SU-DHL-6 (cell line): ENCODE results near the gene RBP5.

Experiments
- H2AFZ ChIP-seq: fragments of 200-600 bp; sonication (generic); 2 replicates; pipeline ENCODE4 v1.6.1; 2014; ENCODE audit warnings: low read depth, mild to moderate bottlenecking, moderate library complexity, mixed read lengths, antibody characterized with exemption, low read length; ENCODE audit not compliant: severe bottlenecking
- H3F3A ChIP-seq: fragments of 200-600 bp; shearing (Covaris generic); 2 replicates; pipeline ENCODE4 v1.6.0; 2016; ENCODE audit warnings: antibody characterized with exemption, mild to moderate bottlenecking; ENCODE audit not compliant: insufficient read depth
- H3K27ac ChIP-seq: fragments of 200-600 bp; sonication (generic); 2 replicates; pipeline ENCODE4 v1.5.1; 2016; ENCODE audit warnings: low read depth, mild to moderate bottlenecking, low read length, moderate library complexity, mixed read lengths
- H3K27me3 ChIP-seq: fragments of 200-600 bp; sonication (generic), shearing (Covaris generic); 2 replicates; pipeline ENCODE4 v1.6.0; 2014; ENCODE audit warnings: mild to moderate bottlenecking, low read length
- H3K36me3 ChIP-seq: fragments of 200-600 bp; sonication (generic); 2 replicates; pipeline ENCODE4 v1.6.1; 2014; ENCODE audit warnings: mild to moderate bottlenecking, low read length, mixed read lengths
- H3K4me2 ChIP-seq: fragments of 300-600, 200-600 bp; shearing (Covaris generic), sonication (generic); 2 replicates; pipeline ENCODE4 v1.6.0; 2014; ENCODE audit warnings: low read length, low read depth, mild to moderate bottlenecking; ENCODE audit not compliant: poor library complexity, severe bottlenecking
- H3K4me3 ChIP-seq: fragments of 200-600 bp; sonication (generic); 2 replicates; pipeline ENCODE4 v1.5.1; 2014; ENCODE audit warnings: antibody characterized with exemption, low read length, mild to moderate bottlenecking, mixed read lengths; ENCODE audit not compliant: insufficient read depth, poor library complexity, severe bottlenecking
- H3K79me2 ChIP-seq: fragments of 200-600 bp; sonication (generic); 2 replicates; pipeline ENCODE4 v1.6.1; 2014; ENCODE audit warnings: mild to moderate bottlenecking, low read length, moderate library complexity; ENCODE audit not compliant: insufficient read depth
- H3K9ac ChIP-seq: fragments of 200-600 bp; sonication (generic); 2 replicates; pipeline ENCODE4 v1.7.0; 2014; ENCODE audit warnings: mild to moderate bottlenecking, low read length
- H3K9me2 ChIP-seq: fragments of 200-600 bp; sonication (generic); replicated peaks from 2 replicates; pipeline ENCODE4 v1.6.1; 2014; ENCODE audit warnings: low read length; ENCODE audit not compliant: insufficient read depth
- H3K9me3 ChIP-seq: fragments of 200-600 bp; sonication (generic); 2 replicates; pipeline ENCODE4 v1.6.1; 2014; ENCODE audit warnings: low read length, mixed read lengths; ENCODE audit not compliant: insufficient read depth
- H4K20me1 ChIP-seq: fragments of 200-600 bp; sonication (generic); 2 replicates; pipeline ENCODE4 v1.6.1; 2014; ENCODE audit warnings: low read depth, mild to moderate bottlenecking, antibody characterized with exemption, low read length, moderate library complexity, mixed read lengths
- CTCF ChIP-seq: fragments of 200-600 bp; sonication (generic); IDR thresholded peaks from one replicate; pipeline ENCODE4 v1.5.1; 2017; ENCODE audit warnings: antibody characterized with exemption, mild to moderate bottlenecking, low read length, moderate library complexity; ENCODE audit not compliant: insufficient read depth, poor library complexity, severe bottlenecking
- EZH2phosphoT487 ChIP-seq: fragments of 200-600 bp; sonication (generic), shearing (Covaris generic); conservative IDR thresholded peaks from 2 replicates; pipeline ENCODE4 v1.6.1; 2018; ENCODE audit warnings: mild to moderate bottlenecking, antibody characterized with exemption, low read length, moderate library complexity, mixed read lengths

Gene RBP5

GRCh38 chr12:7075939-7076338, 52.8 kb downstream of the RBP5 start:
- Histone ChIP-seq H3K9me2 (no peaks in the 10 kb centered on the region), H3K79me2 (no peaks in the 10 kb centered on the region), H3K27ac (no peak overlapping the region), H3K27me3 (no peaks in the 10 kb centered on the region), H4K20me1 (no peaks in the 10 kb centered on the region), H3F3A (no peaks in the 10 kb centered on the region), H3K9ac (no peak overlapping the region), H3K4me3 (no peak overlapping the region), H2AFZ (no peak overlapping the region), H3K4me2 (no peak overlapping the region), H3K36me3 (no peaks in the 10 kb centered on the region), H3K9me3 (no peaks in the 10 kb centered on the region)
- TF ChIP-seq EZH2phosphoT487: no peak
- TF ChIP-seq CTCF: no peak

GRCh38 chr12:7075518-7075917, 53.2 kb downstream of the RBP5 start:
- no peaks in the 10 kb centered on the region for H3K9me2 ChIP-seq
- no peaks in the 10 kb centered on the region for H4K20me1 ChIP-seq
- no peak overlapping the region for H3K9ac ChIP-seq
- no peak overlapping the region for H2AFZ ChIP-seq
- H3K27me3 ChIP-seq: no peaks in the 10 kb centered on the region
- H3K4me2 ChIP-seq: no peak overlapping the region
- no peak for TF ChIP-seq CTCF
- TF ChIP-seq EZH2phosphoT487: no peak
- H3F3A ChIP-seq: no peaks in the 10 kb centered on the region
- no peaks in the 10 kb centered on the region for H3K9me3 ChIP-seq
- H3K36me3 ChIP-seq: no peaks in the 10 kb centered on the region
- no peaks in the 10 kb centered on the region for H3K79me2 ChIP-seq
- H3K27ac ChIP-seq: no peak overlapping the region
- H3K4me3 ChIP-seq: no peak overlapping the region

- TF ChIP-seq EZH2phosphoT487 (no peak), CTCF (no peak)
- Histone ChIP-seq H3K27ac (no peak overlapping the region), H3K4me2 (no peak overlapping the region), H3K9me3 (no peaks in the 10 kb centered on the region), H3K9me2 (no peaks in the 10 kb centered on the region), H3F3A (no peaks in the 10 kb centered on the region), H3K36me3 (no peaks in the 10 kb centered on the region), H2AFZ (no peak overlapping the region), H3K9ac (no peak overlapping the region), H3K27me3 (no peaks in the 10 kb centered on the region), H3K79me2 (no peaks in the 10 kb centered on the region), H3K4me3 (no peak overlapping the region), H4K20me1 (no peaks in the 10 kb centered on the region)
Measured at GRCh38 chr12:7073946-7074345, 54.7 kb downstream of the RBP5 start.
